ENCODE measurements around the gene CANT1. TPM values are rescaled to one million over a fixed set of nuclear protein-coding genes. Genes with fewer than 3 reads are reported as not detected.

The CANT1 gene
- total and polyA plus RNA-seq, 2 of the 13 experiments (the other 11 are each of a cell fraction or from before 2014, with no cell fraction given), result 34.1 to 42.1 TPM

- ChIA-PET CTCF (ENCODE audit: low intra/inter-chr PET ratio, low total read pairs) (no interaction called here), POLR2A (no interaction called here)
- no peak overlapping the region for H2AFZ ChIP-seq (ENCODE audit: low read length)
- H3K79me2 ChIP-seq (ENCODE audit: insufficient read depth, low read length), result no peaks in the 10 kb centered on the region
- no peak for DNase-seq (ENCODE audit: low spot score)
- BruUV-seq (replicated peaks), result no TSS peak
- no peak overlapping the region for H3K9ac ChIP-seq (ENCODE audit: insufficient read depth, low read depth, low read length)
- H4K20me1 ChIP-seq (ENCODE audit: insufficient read depth, low read length), result no peaks in the 10 kb centered on the region
- no peak overlapping the region for H3K4me3 ChIP-seq (replicated peaks in 1 of 3; ENCODE audit: insufficient read depth in 1 of 3, low read depth in 2 of 3, low read length in 3 of 3)
- peaks cover 16% of the 10 kb centered on the region for H3K9me3 ChIP-seq (ENCODE audit: low read length)
- in situ Hi-C loops (cut with HindIII; ENCODE audit: extremely low pct_ligation_motif_present, low pct_unique_long_range_greater_than_20kb) (no loop called here), intact Hi-C loops (cut with micrococcal nuclease; ENCODE audit: unreplicated experiment) (no loop called here)
- ATAC-seq, result no peak
- H3K36me3 ChIP-seq (replicated peaks in 1 of 2; ENCODE audit: control insufficient read depth in 1 of 2, insufficient read depth in 2 of 2, low read length in 2 of 2), result no peaks in the 10 kb centered on the region
- H3K27me3 ChIP-seq (ENCODE audit: control insufficient read depth in 1 of 2, insufficient read depth in 2 of 2, low read length in 2 of 2), result peaks cover 11 to 40% of the 10 kb centered on the region in 2 experiments
- no peak for TF ChIP-seq ZZZ3 (CRISPR knock-in tag; IDR thresholded peaks at IDR 0.05; ENCODE audit: borderline replicate concordance)
- no peak for TF ChIP-seq SCMH1 (CRISPR knock-in tag; IDR thresholded peaks at IDR 0.05; ENCODE audit: borderline replicate concordance)
- TF ChIP-seq, protein P1, sequence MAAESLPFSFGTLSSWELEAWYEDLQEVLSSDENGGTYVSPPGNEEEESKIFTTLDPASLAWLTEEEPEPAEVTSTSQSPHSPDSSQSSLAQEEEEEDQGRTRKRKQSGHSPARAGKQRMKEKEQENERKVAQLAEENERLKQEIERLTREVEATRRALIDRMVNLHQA (CRISPR knock-in tag; IDR thresholded peaks at IDR 0.05), result no peak
- TF ChIP-seq ZNF7 (CRISPR knock-in tag; IDR thresholded peaks at IDR 0.05), result no peak
- no peak for TF ChIP-seq ZNF788 (CRISPR knock-in tag; IDR thresholded peaks at IDR 0.05; ENCODE audit: borderline replicate concordance)
- TF ChIP-seq ZBTB40 (IDR thresholded peaks at IDR 0.05), result no peak
- no peak for TF ChIP-seq ZBTB40 (CRISPR knock-in tag; IDR thresholded peaks at IDR 0.05)
- TF ChIP-seq ZNF672 (CRISPR knock-in tag; IDR thresholded peaks at IDR 0.05), result no peak
- TF ChIP-seq ZNF746 (CRISPR knock-in tag; IDR thresholded peaks at IDR 0.05), result no peak
- TF ChIP-seq TFAP4 (IDR thresholded peaks at IDR 0.05; ENCODE audit: borderline replicate concordance, low read depth), result no peak
- no peak for TF ChIP-seq SNRNP70 (IDR thresholded peaks at IDR 0.05; ENCODE audit: low read depth, low read length)
- no peak for FAIRE-seq
- 10% methylated on average over 2 of the region's 2 CpGs for WGBS (ENCODE audit: low lambda C conversion rate)
- H3K4me1 ChIP-seq (ENCODE audit: insufficient read depth, low read length), result peaks cover 15% of the 10 kb centered on the region
- no peak overlapping the region for H3K4me2 ChIP-seq (ENCODE audit: low read depth, low read length)
- H3K27ac ChIP-seq (ENCODE audit: extremely low read length, insufficient read depth, low read length), result no peak overlapping the region
Observed at GRCh38 chr17:79053251-79053925, 43.8 kb upstream of the CANT1 start.
